ENCODE measurements around the gene SEPTIN1. TPM values are rescaled to one million over a fixed set of nuclear protein-coding genes. Genes with fewer than 3 reads are reported as not detected.
A peak's percentile ranks its signal among the peaks of the same experiment; 100 is the strongest.

SEPTIN1 gene
- total and polyA plus RNA-seq, 2 donors (not counting 1 experiment from before 2014, with no cell fraction given), result 0.17 TPM; not detected in 1

DNA sequence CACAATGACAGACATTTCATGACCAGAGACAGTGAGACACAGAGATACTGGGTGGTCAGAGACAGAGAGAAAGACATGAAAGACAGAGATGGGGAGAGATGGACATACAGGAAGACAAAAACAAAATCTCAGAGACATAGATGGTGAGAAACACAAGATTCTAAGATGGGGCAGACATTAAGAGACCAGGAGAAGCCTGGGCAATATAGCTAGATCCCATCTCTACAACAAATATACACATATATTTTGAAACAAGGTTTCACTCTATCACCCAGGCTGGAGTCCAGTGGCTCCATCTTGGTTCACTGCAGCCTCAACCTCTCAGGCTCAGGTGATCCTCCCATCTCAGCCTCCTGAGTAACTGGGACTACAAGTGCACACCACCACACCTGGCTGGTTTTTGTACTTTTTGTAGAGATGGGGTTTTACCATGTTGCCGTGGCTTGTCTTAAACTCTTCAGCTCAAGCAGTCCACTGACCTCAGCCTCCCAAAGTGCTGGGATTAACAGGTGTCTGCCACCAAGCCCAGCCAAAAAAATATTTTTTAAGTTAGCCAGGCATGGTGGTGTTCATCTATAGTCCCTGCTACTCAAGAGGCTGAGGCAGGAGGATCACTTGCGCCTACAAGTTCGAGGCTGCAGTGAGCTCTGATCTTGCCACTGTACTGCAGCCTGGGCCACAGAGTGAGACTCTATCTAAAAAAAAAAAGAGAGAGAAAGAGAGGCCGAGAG is 2.1 kb downstream of the SEPTIN1 start:
- Histone ChIP-seq H3K9ac (ENCODE audit: insufficient read depth, low read length) (no peak overlapping the region), H4K20me1 (ENCODE audit: control insufficient read depth, extremely low read depth, insufficient read depth, low read length) (no peaks in the 10 kb centered on the region), H3K27me3 (ENCODE audit: control insufficient read depth, insufficient read depth, low read length) (no peaks in the 10 kb centered on the region), H3K79me2 (ENCODE audit: control insufficient read depth, insufficient read depth, low read length) (peaks cover 3% of the 10 kb centered on the region), H2AFZ (ENCODE audit: low read length) (no peak overlapping the region), H3K27ac (ENCODE audit: insufficient read depth, low read length) (no peak overlapping the region), H3K36me3 (ENCODE audit: control insufficient read depth, insufficient read depth, low read length) (no peaks in the 10 kb centered on the region), H3K4me3 (replicated peaks in 1 of 4; ENCODE audit: control extremely low read depth in 1 of 4, insufficient read depth in 1 of 4, low read depth in 3 of 4, low read length in 4 of 4) (no peak overlapping the region), H3K4me1 (ENCODE audit: control insufficient read depth, extremely low read depth, insufficient read depth, low read length) (peaks cover 9% of the 10 kb centered on the region), H3K4me2 (ENCODE audit: extremely low read depth, insufficient read depth, low read length) (no peak overlapping the region), H3K9me3 (ENCODE audit: control insufficient read depth, insufficient read depth, low read depth, low read length) (no peaks in the 10 kb centered on the region)
- TF ChIP-seq CTCF (conservative IDR thresholded peaks at IDR 0.05 in 1 of 2, IDR thresholded peaks at IDR 0.05 in 1 of 2; ENCODE audit: low read depth in 1 of 2, low read length in 2 of 2) (no peak), EZH2 (IDR thresholded peaks at IDR 0.05; ENCODE audit: low read length, missing control alignments) (no peak)
- no peak for DNase-seq (ENCODE audit: low read depth in 2 of 2)

DNA sequence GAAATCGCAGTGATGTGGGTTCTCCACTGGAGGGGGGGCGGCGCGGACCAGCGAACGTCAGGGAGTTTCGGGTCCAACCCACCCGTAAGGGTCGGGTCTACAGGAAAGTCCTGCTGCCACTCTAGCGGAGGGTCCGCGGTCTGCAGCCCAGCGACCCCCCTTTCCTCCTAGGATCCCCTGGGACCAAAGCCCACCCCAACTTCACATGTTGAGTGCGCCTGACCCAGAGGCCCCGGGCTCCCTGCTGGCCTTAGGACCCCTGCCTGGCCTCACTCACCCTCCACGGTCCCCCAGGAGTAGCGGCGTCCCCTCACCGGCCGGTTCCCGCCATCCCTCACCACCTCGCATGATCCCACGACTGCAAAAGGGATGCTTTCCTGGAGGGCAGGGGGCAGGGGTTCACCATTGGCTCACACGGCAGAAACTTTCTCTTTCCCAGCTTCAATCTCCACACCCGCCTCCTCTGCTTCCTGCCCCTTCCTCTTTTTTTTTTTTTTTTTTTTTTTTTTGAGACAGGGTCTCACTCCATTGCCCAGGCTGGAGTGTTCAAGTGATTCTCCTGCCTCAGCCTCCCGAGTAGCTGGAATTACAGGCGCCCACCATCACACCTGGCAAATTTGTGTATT is 3.1 kb downstream of the SEPTIN1 start:
- Histone ChIP-seq H3K27me3 (ENCODE audit: control insufficient read depth, insufficient read depth, low read length) (no peaks in the 10 kb centered on the region), H3K4me1 (ENCODE audit: control insufficient read depth, extremely low read depth, insufficient read depth, low read length) (peaks cover 9% of the 10 kb centered on the region), H3K27ac (ENCODE audit: insufficient read depth, low read length) (no peak overlapping the region), H3K9me3 (ENCODE audit: control insufficient read depth, insufficient read depth, low read depth, low read length) (no peaks in the 10 kb centered on the region), H3K4me3 (replicated peaks in 1 of 4; ENCODE audit: control extremely low read depth in 1 of 4, insufficient read depth in 1 of 4, low read depth in 3 of 4, low read length in 4 of 4) (peak overlapping the region; percentile 64 to 77 (median 72)), H3K4me2 (ENCODE audit: extremely low read depth, insufficient read depth, low read length) (peak overlapping the region; percentile 96), H2AFZ (ENCODE audit: low read length) (peak overlapping the region; percentile 25), H4K20me1 (ENCODE audit: control insufficient read depth, extremely low read depth, insufficient read depth, low read length) (no peaks in the 10 kb centered on the region), H3K79me2 (ENCODE audit: control insufficient read depth, insufficient read depth, low read length) (peaks cover 3% of the 10 kb centered on the region), H3K9ac (ENCODE audit: insufficient read depth, low read length) (peak overlapping the region; percentile 48), H3K36me3 (ENCODE audit: control insufficient read depth, insufficient read depth, low read length) (no peaks in the 10 kb centered on the region)
- TF ChIP-seq EZH2 (IDR thresholded peaks at IDR 0.05; ENCODE audit: low read length, missing control alignments), result no peak
- no peak for TF ChIP-seq CTCF (conservative IDR thresholded peaks at IDR 0.05 in 1 of 2, IDR thresholded peaks at IDR 0.05 in 1 of 2; ENCODE audit: low read depth in 1 of 2, low read length in 2 of 2)
- DNase-seq (ENCODE audit: low read depth in 2 of 2), result no peak

GRCh38 chr16:30378236-30379157 is 3.9 kb downstream of the SEPTIN1 start:
- peak; percentile 96 to 97 for DNase-seq (ENCODE audit: low read depth in 2 of 2)
- Histone ChIP-seq H3K4me3 (replicated peaks in 1 of 4; ENCODE audit: control extremely low read depth in 1 of 4, insufficient read depth in 1 of 4, low read depth in 3 of 4, low read length in 4 of 4) (peak overlapping the region; percentile 64 to 77 (median 72)), H3K9ac (ENCODE audit: insufficient read depth, low read length) (peak overlapping the region; percentile 78), H3K27me3 (ENCODE audit: control insufficient read depth, insufficient read depth, low read length) (no peaks in the 10 kb centered on the region), H3K79me2 (ENCODE audit: control insufficient read depth, insufficient read depth, low read length) (peaks cover 3% of the 10 kb centered on the region), H3K9me3 (ENCODE audit: control insufficient read depth, insufficient read depth, low read depth, low read length) (no peaks in the 10 kb centered on the region), H3K4me2 (ENCODE audit: extremely low read depth, insufficient read depth, low read length) (peak overlapping the region; percentile 98), H2AFZ (ENCODE audit: low read length) (peak overlapping the region; percentile 50), H3K36me3 (ENCODE audit: control insufficient read depth, insufficient read depth, low read length) (no peaks in the 10 kb centered on the region), H3K27ac (ENCODE audit: insufficient read depth, low read length) (peak overlapping the region; percentile 91), H3K4me1 (ENCODE audit: control insufficient read depth, extremely low read depth, insufficient read depth, low read length) (peaks cover 9% of the 10 kb centered on the region), H4K20me1 (ENCODE audit: control insufficient read depth, extremely low read depth, insufficient read depth, low read length) (no peaks in the 10 kb centered on the region)
- TF ChIP-seq CTCF (conservative IDR thresholded peaks at IDR 0.05 in 1 of 2, IDR thresholded peaks at IDR 0.05 in 1 of 2; ENCODE audit: low read depth in 1 of 2, low read length in 2 of 2) (peak in 1 of 2 donors; percentile 23), EZH2 (IDR thresholded peaks at IDR 0.05; ENCODE audit: low read length, missing control alignments) (no peak)

Data from fibroblast of lung (primary cell).